Brain microvascular endothelial cell (primary cell): ENCODE measurements around the gene TREML4.

ENCODE experiments used
- DNase-seq: peaks from one replicate; pipeline ENCODE4 v3.0.0-alpha.2; 2020
- H3K27ac ChIP-seq: fragments of 250-450 bp; sonication (Bioruptor Pico); 2 replicates; pipeline ENCODE4 v1.5.1; 2020; ENCODE audit warnings: mild to moderate bottlenecking, moderate library complexity
- H3K27me3 ChIP-seq: fragments of 250-450 bp; sonication (Bioruptor Pico); replicated peaks from 2 replicates; pipeline ENCODE4 v1.5.1; 2020; ENCODE audit warnings: mild to moderate bottlenecking
- H3K36me3 ChIP-seq: fragments of 250-450 bp; sonication (Bioruptor Pico); replicated peaks from 2 replicates; pipeline ENCODE4 v1.5.1; 2020; ENCODE audit warnings: mild to moderate bottlenecking
- H3K4me3 ChIP-seq: 2 replicates; pipeline ENCODE4 v1.5.1; 2011; ENCODE audit warnings: low read depth, mild to moderate bottlenecking, control low read depth, low read length, moderate library complexity
- CTCF ChIP-seq: IDR thresholded peaks from 2 replicates; pipeline ENCODE4 v1.5.1; 2011; ENCODE audit warnings: low read depth, mild to moderate bottlenecking, moderate library complexity, low read length, control low read depth, inconsistent platforms; ENCODE audit errors: missing control alignments
- in situ Hi-C: cut with HindIII; loops from 2 replicates; pipeline ENCODE4 v1.10.0; 2017; ENCODE audit warnings: low sequenced_read_pairs, low pct_ligation_motif_present

Gene TREML4

DNA sequence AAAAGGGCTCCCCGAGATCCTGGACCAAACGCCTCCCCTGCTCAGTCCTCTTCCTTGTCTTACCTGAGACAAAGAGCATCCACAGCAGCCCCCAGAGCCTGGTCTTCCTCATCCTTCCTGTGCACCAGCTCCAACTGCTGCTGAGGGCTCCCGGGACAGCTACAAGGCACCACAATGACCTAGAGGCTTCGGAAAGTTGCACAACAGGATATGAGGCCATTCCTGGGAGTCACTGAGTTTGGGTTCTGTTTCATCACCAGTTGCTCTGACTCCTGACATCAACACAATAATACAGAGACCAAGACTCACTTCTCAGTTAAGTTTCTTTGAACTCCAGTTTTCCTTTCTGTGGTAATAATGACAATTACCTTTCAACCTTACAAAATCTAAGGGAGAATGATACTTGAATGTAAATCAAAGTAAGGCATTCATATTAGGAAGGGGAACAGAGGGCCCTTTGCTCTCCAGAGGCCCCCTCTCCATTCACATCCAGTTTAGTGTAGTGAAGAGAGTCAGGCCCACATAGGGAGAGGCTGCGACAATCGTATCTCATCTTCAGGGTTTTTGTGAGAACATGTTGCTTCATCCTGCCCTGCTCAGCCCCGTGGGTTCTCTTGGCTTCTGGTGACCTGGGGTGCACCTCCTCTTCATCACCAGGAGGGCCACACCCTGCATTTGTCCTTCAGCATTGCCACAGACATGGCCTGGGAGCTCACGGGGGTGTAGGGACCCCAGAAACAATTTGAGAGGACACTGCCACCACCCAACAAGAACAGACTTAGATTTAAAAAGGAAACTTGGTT lies 58.6 kb downstream of the TREML4 start, which contains the start of gene TREM1:
TREM1 (minus strand) TSS at position 139 of the 803 bp plus-strand sequence; CDS start at position 112, 27 bp downstream.
- peak; percentile 56 for DNase-seq

DNA sequence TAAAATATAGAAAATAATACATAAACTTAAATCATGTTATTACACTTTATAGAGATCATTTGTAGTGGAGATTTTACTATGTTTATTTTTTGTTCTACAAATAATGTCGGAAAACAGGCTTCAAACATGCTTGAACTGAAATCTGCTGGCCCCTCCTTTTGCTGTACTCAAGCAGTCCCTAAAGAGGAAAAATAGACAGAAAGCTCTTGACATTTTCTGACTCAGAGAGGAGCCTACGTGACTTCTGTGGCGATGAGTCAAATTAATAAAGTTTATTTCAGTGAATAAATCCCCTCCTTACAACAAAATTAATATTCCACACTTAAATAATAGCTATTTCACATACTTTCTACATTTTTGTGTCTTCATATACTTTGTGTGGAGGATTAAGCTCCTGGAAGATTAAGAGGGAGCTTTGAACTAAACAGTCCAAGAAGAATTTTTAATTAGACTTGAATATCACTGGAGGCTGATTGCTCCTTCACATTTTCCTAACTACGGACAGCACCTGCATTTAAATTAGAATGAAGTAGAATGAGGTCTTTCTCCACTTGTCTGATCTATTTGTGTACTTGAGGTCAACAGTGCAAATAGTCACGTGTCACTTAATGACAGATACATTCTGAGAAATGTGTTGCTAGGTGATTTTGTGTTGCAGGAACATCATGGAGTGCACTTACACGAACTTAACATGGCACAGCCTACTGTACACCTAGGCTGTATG lies 60.0 kb downstream of the TREML4 start:
- no peak for DNase-seq
- H3K27ac ChIP-seq = no peak overlapping the region
- H3K36me3 ChIP-seq = no peaks in the 10 kb centered on the region
- H3K27me3 ChIP-seq = peaks cover 3% of the 10 kb centered on the region
- H3K4me3 ChIP-seq = no peak overlapping the region
- in situ Hi-C loops = no loop called here
- no peak for TF ChIP-seq CTCF

More for the DNA sequence above, 58.6 kb downstream of the TREML4 start, which contains the start of gene TREM1:
- in situ Hi-C loops = no loop called here
- no peaks in the 10 kb centered on the region for H3K36me3 ChIP-seq
- peaks cover 3% of the 10 kb centered on the region for H3K27me3 ChIP-seq
- H3K27ac ChIP-seq = no peak within 1 kb of the TSS
- H3K4me3 ChIP-seq = no peak within 1 kb of the TSS
- no peak for TF ChIP-seq CTCF
